ENCODE data around the gene AGPAT3. TPM values are rescaled to one million over a fixed set of nuclear protein-coding genes. Genes with fewer than 3 reads are reported as not detected.

AGPAT3 gene
- total RNA-seq, 1 donor from 2014 or later = 45.4 TPM

- H3K27me3 Mint-ChIP-seq (ENCODE audit: low read depth) = no peaks in the 10 kb centered on the region
- TF ChIP-seq CTCF (IDR thresholded peaks at IDR 0.05) = no peak
- no peak overlapping the region for H3K27ac Mint-ChIP-seq (ENCODE audit: unreplicated experiment)
- H3K4me3 Mint-ChIP-seq (ENCODE audit: unreplicated experiment) = no peak overlapping the region
- H3K4me1 Mint-ChIP-seq (ENCODE audit: low read depth) = peaks cover 3% of the 10 kb centered on the region
- DNase-seq (ENCODE audit: low spot score) = peak; percentile 67
- peaks cover 6% of the 10 kb centered on the region for H3K9me3 Mint-ChIP-seq (ENCODE audit: low read depth)
- no peaks in the 10 kb centered on the region for H3K36me3 Mint-ChIP-seq (ENCODE audit: low read depth)
These were observed 130.6 kb downstream of the AGPAT3 start for GRCh38 chr21:43995521-43996105.

DNA sequence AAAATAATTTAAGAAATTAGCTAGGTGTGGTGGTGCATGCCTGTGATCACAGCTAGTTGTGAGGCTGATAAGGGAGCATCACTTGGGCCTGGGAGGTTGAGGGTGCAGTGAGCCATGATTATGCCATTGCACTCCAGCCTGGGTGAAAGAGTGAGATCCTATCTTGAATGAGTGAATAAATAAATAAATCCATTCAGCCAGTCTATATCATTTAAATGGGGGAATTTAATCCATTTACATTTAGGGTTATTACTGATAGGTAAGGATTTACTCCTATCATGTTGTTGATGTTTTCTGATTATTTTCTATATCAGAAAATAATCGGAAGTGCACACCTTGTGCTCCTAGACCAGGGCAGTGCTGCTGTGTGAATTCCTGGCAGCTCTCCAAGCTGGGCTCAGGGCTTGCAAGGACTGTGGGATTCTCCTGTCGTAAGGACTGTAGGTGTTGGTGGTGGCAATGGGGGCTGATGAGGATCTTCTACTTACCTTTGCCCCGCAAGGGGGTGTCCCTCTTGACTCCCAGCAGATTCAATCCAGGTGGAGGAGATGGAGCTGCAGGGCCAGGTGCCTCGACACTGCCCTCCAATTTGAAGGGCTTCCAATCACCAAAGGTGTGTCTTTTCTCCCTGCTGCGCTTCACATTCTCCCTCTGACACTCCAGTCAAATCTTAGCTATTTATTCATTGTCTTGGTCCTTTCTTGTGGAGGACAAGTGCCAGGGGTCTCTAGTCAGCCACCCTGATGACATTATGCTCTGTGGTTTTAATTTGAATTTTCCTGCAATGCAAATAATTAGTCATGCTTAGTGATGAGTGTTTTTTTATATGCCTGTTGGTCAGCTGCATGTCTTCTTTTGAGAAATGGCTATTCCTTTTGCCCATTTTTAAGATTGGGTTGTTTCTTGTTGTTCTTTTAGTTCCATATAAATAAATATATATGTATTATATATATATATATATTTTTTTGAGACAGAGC is 133.0 kb downstream of the AGPAT3 start:
- H3K9me3 Mint-ChIP-seq (ENCODE audit: low read depth) = peaks cover 6% of the 10 kb centered on the region
- no peak overlapping the region for H3K27ac Mint-ChIP-seq (ENCODE audit: unreplicated experiment)
- H3K4me1 Mint-ChIP-seq (ENCODE audit: low read depth) = peaks cover 5% of the 10 kb centered on the region
- no peaks in the 10 kb centered on the region for H3K27me3 Mint-ChIP-seq (ENCODE audit: low read depth)
- H3K4me3 Mint-ChIP-seq (ENCODE audit: unreplicated experiment) = no peak overlapping the region
- no peak for TF ChIP-seq CTCF (IDR thresholded peaks at IDR 0.05)
- H3K36me3 Mint-ChIP-seq (ENCODE audit: low read depth) = no peaks in the 10 kb centered on the region
- peak; percentile 40 for DNase-seq (ENCODE audit: low spot score)

GRCh38 chr21:44000360-44000759 is 135.3 kb downstream of the AGPAT3 start:
- Mint-ChIP-seq H3K27me3 (ENCODE audit: low read depth) (no peaks in the 10 kb centered on the region), H3K4me3 (ENCODE audit: unreplicated experiment) (no peak overlapping the region), H3K4me1 (ENCODE audit: low read depth) (peaks cover 7% of the 10 kb centered on the region), H3K36me3 (ENCODE audit: low read depth) (no peaks in the 10 kb centered on the region), H3K9me3 (ENCODE audit: low read depth) (peaks cover 6% of the 10 kb centered on the region), H3K27ac (ENCODE audit: unreplicated experiment) (no peak overlapping the region)
- peak; percentile 75 for DNase-seq (ENCODE audit: low spot score)
- no peak for TF ChIP-seq CTCF (IDR thresholded peaks at IDR 0.05)

GRCh38 chr21:44002511-44002910 is 137.5 kb downstream of the AGPAT3 start:
- Mint-ChIP-seq H3K36me3 (ENCODE audit: low read depth) (no peaks in the 10 kb centered on the region), H3K4me1 (ENCODE audit: low read depth) (peaks cover 28% of the 10 kb centered on the region), H3K27ac (ENCODE audit: unreplicated experiment) (no peak overlapping the region), H3K4me3 (ENCODE audit: unreplicated experiment) (no peak overlapping the region), H3K9me3 (ENCODE audit: low read depth) (no peaks in the 10 kb centered on the region), H3K27me3 (ENCODE audit: low read depth) (no peaks in the 10 kb centered on the region)
- TF ChIP-seq CTCF (IDR thresholded peaks at IDR 0.05) = no peak
- DNase-seq (ENCODE audit: low spot score) = peak; percentile 56

DNA sequence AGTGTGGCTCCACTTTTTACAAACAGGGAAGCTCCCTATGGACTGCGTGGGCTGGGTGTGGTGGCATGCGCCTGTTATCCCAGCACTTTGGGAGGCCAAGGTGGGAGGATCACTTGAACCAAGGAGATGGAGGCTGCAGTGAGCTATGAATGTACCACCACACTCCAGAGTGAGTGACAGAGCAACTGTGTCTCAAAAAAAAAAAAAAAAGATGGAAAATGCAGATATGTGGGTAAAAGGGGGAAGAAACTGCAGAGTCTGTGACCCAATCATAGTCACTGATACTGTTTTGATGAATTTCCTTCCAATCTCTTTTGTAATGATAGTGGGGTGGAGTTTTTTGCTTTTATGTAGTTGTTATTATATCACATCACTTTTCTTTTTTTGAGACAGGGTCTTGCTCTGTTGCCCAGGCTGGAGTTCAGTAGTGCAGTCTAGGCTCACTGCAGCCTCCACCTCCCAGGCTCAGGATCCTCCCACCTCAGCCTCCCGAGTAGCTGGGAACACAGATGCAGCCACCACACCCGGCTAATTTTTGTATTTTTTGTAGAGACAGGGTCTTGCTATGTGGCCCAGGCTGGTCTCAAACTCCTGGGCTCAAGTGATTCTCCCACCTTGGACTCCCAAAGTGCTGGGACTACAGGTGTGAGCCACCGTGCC is 138.4 kb downstream of the AGPAT3 start:
- Mint-ChIP-seq H3K27me3 (ENCODE audit: low read depth) (no peaks in the 10 kb centered on the region), H3K4me1 (ENCODE audit: low read depth) (peaks cover 35% of the 10 kb centered on the region), H3K27ac (ENCODE audit: unreplicated experiment) (no peak overlapping the region), H3K4me3 (ENCODE audit: unreplicated experiment) (no peak overlapping the region), H3K36me3 (ENCODE audit: low read depth) (peaks cover under 1% of the 10 kb centered on the region), H3K9me3 (ENCODE audit: low read depth) (peaks cover 4% of the 10 kb centered on the region)
- no peak for TF ChIP-seq CTCF (IDR thresholded peaks at IDR 0.05)
- DNase-seq (ENCODE audit: low spot score) = peak; percentile 28
